Inferior parietal cortex (tissue), 1 donor: ENCODE measurements around the gene ADPRM.
"Not testable (repeated sequence)": the region's sequence is repeated elsewhere in the genome, so short reads cannot be mapped to it uniquely, and the experiment has no call there.

Experiments used
- DNase-seq: peaks from one replicate; pipeline ENCODE4 v3.0.0-alpha.2; 2016; ENCODE audit errors: extremely low spot score

Gene ADPRM

GRCh38 chr17:10697092-10698081 is at the start of gene ADPRM, which contains the start of gene SCO1:
Gene ADPRM, plus strand, starts transcription at chr17:10697594. Its CDS starts 7,333 bp downstream, at chr17:10704927.
Gene SCO1, minus strand, starts transcription at chr17:10697533. Its CDS starts 26 bp downstream, at chr17:10697507.
- peak; percentile 97 for DNase-seq

- no peak for DNase-seq
These were observed 49.0 kb upstream of the ADPRM start for GRCh38 chr17:10648381-10648780.

- DNase-seq = no peak
These were observed 48.4 kb upstream of the ADPRM start for GRCh38 chr17:10648956-10649355.

GRCh38 chr17:10649602-10650001 is 47.8 kb upstream of the ADPRM start:
- DNase-seq = no peak

- DNase-seq = no peak
These were observed 45.5 kb upstream of the ADPRM start for GRCh38 chr17:10651927-10652326.

GRCh38 chr17:10652984-10653659 is 44.3 kb upstream of the ADPRM start:
- DNase-seq = peak; percentile 12

GRCh38 chr17:10653987-10654386 is 43.4 kb upstream of the ADPRM start:
- no peak for DNase-seq

- DNase-seq = no peak
These were observed 40.2 kb upstream of the ADPRM start, which contains the start of gene MYH3 for GRCh38 chr17:10657148-10657547. Gene MYH3, minus strand, starts transcription at chr17:10657309. Its CDS starts 2,245 bp downstream, at chr17:10655064.

- no peak for DNase-seq
These were observed 39.5 kb upstream of the ADPRM start for GRCh38 chr17:10657879-10658278.

GRCh38 chr17:10661437-10661836 is 36.0 kb upstream of the ADPRM start:
- no peak for DNase-seq

- no peak for DNase-seq
These were observed 34.2 kb upstream of the ADPRM start for GRCh38 chr17:10663231-10663630.

GRCh38 chr17:10664571-10664970 is 32.8 kb upstream of the ADPRM start:
- DNase-seq = no peak

- DNase-seq = no peak
These were observed 30.5 kb upstream of the ADPRM start for GRCh38 chr17:10666906-10667305.

- no peak for DNase-seq
These were observed 28.6 kb upstream of the ADPRM start for GRCh38 chr17:10668775-10669174.

- no peak for DNase-seq
These were observed 24.1 kb upstream of the ADPRM start for GRCh38 chr17:10673312-10673711.

- DNase-seq = no peak
These were observed 22.7 kb upstream of the ADPRM start for GRCh38 chr17:10674704-10675103.

- no peak for DNase-seq
These were observed 15.4 kb upstream of the ADPRM start for GRCh38 chr17:10681866-10682446.

- no peak for DNase-seq
These were observed 13.5 kb upstream of the ADPRM start for GRCh38 chr17:10683853-10684252.

- no peak for DNase-seq
These were observed 9.9 kb upstream of the ADPRM start for GRCh38 chr17:10687499-10687898.

GRCh38 chr17:10695875-10696407 is 1.5 kb upstream of the ADPRM start:
- DNase-seq = not testable (repeated sequence)

- DNase-seq = peak; percentile 13
These were observed 863 bp downstream of the ADPRM start for GRCh38 chr17:10698096-10698818.
